HEK293 (cell line): Measurements from ENCODE around the gene SLC25A30.

Source experiments
- EGR2 ChIP-seq: fragments of 450-650 bp; formaldehyde crosslinking; IDR thresholded peaks from 2 replicates; pipeline ENCODE4 v1.5.1; 2016; ENCODE audit warnings: low read depth, missing biosample characterization, missing genetic modification characterization
- KLF8 ChIP-seq: fragments of 450-650 bp; formaldehyde crosslinking; IDR thresholded peaks from 2 replicates; pipeline ENCODE4 v1.5.1; 2016; ENCODE audit warnings: missing biosample characterization, missing genetic modification characterization
- MZF1 ChIP-seq: fragments of 450-650 bp; formaldehyde crosslinking; IDR thresholded peaks from 2 replicates; pipeline ENCODE4 v1.5.1; 2017; ENCODE audit warnings: missing biosample characterization, missing genetic modification characterization, borderline replicate concordance
- PATZ1 ChIP-seq: fragments of 450-650 bp; formaldehyde crosslinking; IDR thresholded peaks from 2 replicates; pipeline ENCODE4 v1.5.1; 2016; ENCODE audit warnings: missing biosample characterization, missing genetic modification characterization
- PRDM2 ChIP-seq: fragments of 450-650 bp; formaldehyde crosslinking; IDR thresholded peaks from 2 replicates; pipeline ENCODE4 v1.5.1; 2016; ENCODE audit warnings: missing biosample characterization, missing genetic modification characterization, borderline replicate concordance
- RBAK ChIP-seq: fragments of 450-650 bp; formaldehyde crosslinking; IDR thresholded peaks from 2 replicates; pipeline ENCODE4 v1.5.1; 2016; ENCODE audit warnings: missing biosample characterization, missing genetic modification characterization
- SETDB1 ChIP-seq: IDR thresholded peaks from one replicate; pipeline ENCODE4 v1.6.1; 2017; ENCODE audit warnings: mild to moderate bottlenecking, low read length, moderate library complexity, mixed read lengths; ENCODE audit not compliant: insufficient read length
- ZBTB26 ChIP-seq: fragments of 450-650 bp; formaldehyde crosslinking; optimal IDR thresholded peaks from 2 replicates; pipeline ENCODE3; 2016; ENCODE audit warnings: missing biosample characterization, mild to moderate bottlenecking, missing genetic modification characterization
- ZEB2 ChIP-seq: fragments of 450-650 bp; formaldehyde crosslinking; IDR thresholded peaks from 2 replicates; pipeline ENCODE4 v1.5.1; 2016; ENCODE audit warnings: missing biosample characterization, missing genetic modification characterization
- ZFP3 ChIP-seq: fragments of 450-650 bp; formaldehyde crosslinking; IDR thresholded peaks from 2 replicates; pipeline ENCODE4 v1.5.1; 2016; ENCODE audit warnings: low read depth, missing biosample characterization, missing genetic modification characterization
- ZNF133 ChIP-seq: fragments of 450-650 bp; formaldehyde crosslinking; IDR thresholded peaks from 2 replicates; pipeline ENCODE4 v1.5.1; 2016; ENCODE audit warnings: missing biosample characterization, missing genetic modification characterization
- ZNF19 ChIP-seq: fragments of 450-650 bp; formaldehyde crosslinking; IDR thresholded peaks from 2 replicates; pipeline ENCODE4; 2016; ENCODE audit warnings: missing biosample characterization, missing genetic modification characterization, low read depth
- ZNF221 ChIP-seq: fragments of 450-650 bp; formaldehyde crosslinking; IDR thresholded peaks from 2 replicates; pipeline ENCODE4 v1.5.1; 2017; ENCODE audit warnings: missing biosample characterization, missing genetic modification characterization, borderline replicate concordance
- ZNF26 ChIP-seq: fragments of 450-650 bp; formaldehyde crosslinking; IDR thresholded peaks from 2 replicates; pipeline ENCODE4 v1.5.1; 2016; ENCODE audit warnings: missing biosample characterization, missing genetic modification characterization
- ZNF280D ChIP-seq: fragments of 450-650 bp; formaldehyde crosslinking; IDR thresholded peaks from 2 replicates; pipeline ENCODE4 v1.5.1; 2016; ENCODE audit warnings: missing biosample characterization, missing genetic modification characterization
- ZNF292 ChIP-seq: fragments of 450-650 bp; formaldehyde crosslinking; IDR thresholded peaks from 2 replicates; pipeline ENCODE4 v1.5.1; 2016; ENCODE audit warnings: low read depth, missing biosample characterization, missing genetic modification characterization, borderline replicate concordance
- ZNF449 ChIP-seq: fragments of 450-650 bp; formaldehyde crosslinking; IDR thresholded peaks from 2 replicates; pipeline ENCODE4 v1.5.1; 2017; ENCODE audit warnings: missing biosample characterization, mild to moderate bottlenecking, missing genetic modification characterization, moderate library complexity
- ZNF530 ChIP-seq: fragments of 450-650 bp; formaldehyde crosslinking; IDR thresholded peaks from 2 replicates; pipeline ENCODE4 v1.5.1; 2016; ENCODE audit warnings: low read depth, missing biosample characterization, missing genetic modification characterization
- ZNF792 ChIP-seq: fragments of 450-650 bp; formaldehyde crosslinking; IDR thresholded peaks from 2 replicates; pipeline ENCODE4 v1.5.1; 2016; ENCODE audit warnings: missing biosample characterization, missing genetic modification characterization
- ZNF830 ChIP-seq: fragments of 450-650 bp; IDR thresholded peaks from 2 replicates; pipeline ENCODE4 v1.5.0; 2018; ENCODE audit warnings: missing biosample characterization, missing genetic modification characterization, low read depth, mild to moderate bottlenecking, moderate library complexity
- ZSCAN30 ChIP-seq: fragments of 450-650 bp; IDR thresholded peaks from 2 replicates; pipeline ENCODE4 v1.5.1; 2018; ENCODE audit warnings: missing biosample characterization, mild to moderate bottlenecking, missing genetic modification characterization, moderate library complexity

The SLC25A30 gene

GRCh38 chr13:45370922-45371406 lies 47.2 kb downstream of the SLC25A30 start (continued):
- TF ChIP-seq PATZ1 (tag by site-specific recombination) (peak; percentile 35; the same call in 1 of the 2 replicates), ZNF26 (no peak), KLF8 (tag by site-specific recombination) (no peak), MZF1 (tag by site-specific recombination) (no peak), ZNF133 (tag by site-specific recombination) (no peak), ZFP3 (tag by site-specific recombination) (no peak), ZNF19 (tag by site-specific recombination) (no peak), ZSCAN30 (tag by site-specific recombination) (peak; percentile 92), ZNF221 (tag by site-specific recombination) (no peak), ZNF830 (tag by site-specific recombination) (no peak), EGR2 (no peak), ZNF292 (tag by site-specific recombination) (no peak), ZNF449 (tag by site-specific recombination) (no peak), ZEB2 (tag by site-specific recombination) (0 out of 2 replicates have a peak, but pooled peaks have one; percentile 28), PRDM2 (tag by site-specific recombination) (no peak), SETDB1 (no peak), ZNF530 (tag by site-specific recombination) (no peak), ZNF792 (tag by site-specific recombination) (no peak), RBAK (tag by site-specific recombination) (no peak), ZNF280D (tag by site-specific recombination) (no peak), ZBTB26 (tag by site-specific recombination) (no peak)
